ENCODE data around the gene NOD1.
"Not testable (repeated sequence)": the region's sequence is repeated elsewhere in the genome, so short reads cannot be mapped to it uniquely, and the experiment has no call there.

The NOD1 gene, protein sequence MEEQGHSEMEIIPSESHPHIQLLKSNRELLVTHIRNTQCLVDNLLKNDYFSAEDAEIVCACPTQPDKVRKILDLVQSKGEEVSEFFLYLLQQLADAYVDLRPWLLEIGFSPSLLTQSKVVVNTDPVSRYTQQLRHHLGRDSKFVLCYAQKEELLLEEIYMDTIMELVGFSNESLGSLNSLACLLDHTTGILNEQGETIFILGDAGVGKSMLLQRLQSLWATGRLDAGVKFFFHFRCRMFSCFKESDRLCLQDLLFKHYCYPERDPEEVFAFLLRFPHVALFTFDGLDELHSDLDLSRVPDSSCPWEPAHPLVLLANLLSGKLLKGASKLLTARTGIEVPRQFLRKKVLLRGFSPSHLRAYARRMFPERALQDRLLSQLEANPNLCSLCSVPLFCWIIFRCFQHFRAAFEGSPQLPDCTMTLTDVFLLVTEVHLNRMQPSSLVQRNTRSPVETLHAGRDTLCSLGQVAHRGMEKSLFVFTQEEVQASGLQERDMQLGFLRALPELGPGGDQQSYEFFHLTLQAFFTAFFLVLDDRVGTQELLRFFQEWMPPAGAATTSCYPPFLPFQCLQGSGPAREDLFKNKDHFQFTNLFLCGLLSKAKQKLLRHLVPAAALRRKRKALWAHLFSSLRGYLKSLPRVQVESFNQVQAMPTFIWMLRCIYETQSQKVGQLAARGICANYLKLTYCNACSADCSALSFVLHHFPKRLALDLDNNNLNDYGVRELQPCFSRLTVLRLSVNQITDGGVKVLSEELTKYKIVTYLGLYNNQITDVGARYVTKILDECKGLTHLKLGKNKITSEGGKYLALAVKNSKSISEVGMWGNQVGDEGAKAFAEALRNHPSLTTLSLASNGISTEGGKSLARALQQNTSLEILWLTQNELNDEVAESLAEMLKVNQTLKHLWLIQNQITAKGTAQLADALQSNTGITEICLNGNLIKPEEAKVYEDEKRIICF

GRCh38 chr7:30478349-30479201 lies at the start of gene NOD1:
TSS of gene NOD1 (minus strand) at chr7:30478784. CDS start at chr7:30456921, 21,863 bp downstream.
- peak; percentile 59 for DNase-seq

- not testable (repeated sequence) for DNase-seq
Observed at GRCh38 chr7:30527297-30527696, 48.7 kb upstream of the NOD1 start.

DNA sequence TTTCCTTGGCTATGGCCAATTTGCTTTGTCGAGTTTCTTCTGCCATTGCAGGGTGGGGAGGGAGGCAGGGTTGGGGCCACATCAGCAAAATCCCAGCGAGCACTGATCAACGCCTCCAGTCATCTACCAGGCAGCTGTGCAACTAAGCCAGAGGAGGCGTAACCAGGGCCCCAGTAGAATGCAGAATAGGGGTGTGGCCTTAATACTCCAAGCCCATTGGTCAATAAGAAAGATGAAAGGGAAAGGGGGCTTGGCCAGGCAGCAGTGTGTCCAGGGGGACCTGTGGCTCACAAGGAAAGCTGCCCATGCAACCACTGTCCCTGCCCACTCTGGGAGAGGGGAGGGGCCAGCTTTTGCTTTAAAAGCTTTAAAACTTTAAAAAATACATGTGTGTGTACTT lies 47.6 kb upstream of the NOD1 start:
- DNase-seq: no peak

GRCh38 chr7:30525429-30525828 lies 46.8 kb upstream of the NOD1 start:
- DNase-seq: no peak

GRCh38 chr7:30524545-30524944 lies 46.0 kb upstream of the NOD1 start:
- DNase-seq: no peak

GRCh38 chr7:30523466-30523865 lies 44.9 kb upstream of the NOD1 start:
- no peak for DNase-seq

- no peak for DNase-seq
Observed at GRCh38 chr7:30522159-30522558, 43.6 kb upstream of the NOD1 start.

- no peak for DNase-seq
Observed at GRCh38 chr7:30521532-30521931, 42.9 kb upstream of the NOD1 start.

DNA sequence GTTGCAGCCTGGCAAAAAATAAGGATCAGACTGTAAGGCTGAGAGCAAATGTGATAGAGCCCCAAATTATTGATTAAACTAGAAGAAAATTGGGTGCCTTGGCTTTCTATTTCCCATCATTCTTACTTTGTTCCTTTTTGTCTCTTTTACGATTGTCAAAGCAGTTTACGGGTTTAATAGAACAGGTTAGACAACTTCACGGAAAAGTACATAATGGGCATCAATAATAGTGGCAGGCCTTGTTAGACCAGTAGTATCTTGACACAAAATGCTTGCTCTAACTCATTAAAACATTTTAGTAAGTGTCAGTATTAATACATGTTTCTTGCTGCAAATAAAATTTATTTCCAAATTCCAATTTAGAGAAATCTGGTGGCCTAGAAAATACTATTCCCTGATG lies 40.5 kb upstream of the NOD1 start:
- DNase-seq: no peak

DNA sequence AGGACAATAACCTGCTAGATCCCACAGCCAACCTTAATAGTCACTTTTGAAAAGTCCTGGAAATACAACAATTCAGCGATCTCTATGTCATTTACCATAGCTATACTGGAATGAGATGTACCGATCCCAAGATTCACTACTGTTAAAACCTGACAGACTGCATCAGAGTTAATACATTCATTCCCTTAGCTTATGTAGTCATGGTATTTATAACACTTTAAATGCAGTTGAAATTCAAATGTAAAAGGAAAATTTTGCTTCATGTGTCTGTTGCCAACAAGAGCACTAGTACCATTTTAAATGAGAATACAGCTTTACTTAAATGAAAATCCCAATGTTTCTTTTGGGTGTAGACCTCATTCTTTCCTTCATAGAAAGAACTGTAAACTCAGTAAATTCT lies 37.2 kb upstream of the NOD1 start:
- DNase-seq: no peak

GRCh38 chr7:30514776-30515175 lies 36.2 kb upstream of the NOD1 start:
- no peak for DNase-seq

- DNase-seq: no peak
Observed at GRCh38 chr7:30514177-30514576, 35.6 kb upstream of the NOD1 start.

- DNase-seq: no peak
Observed at GRCh38 chr7:30513762-30514161, 35.2 kb upstream of the NOD1 start.

DNA sequence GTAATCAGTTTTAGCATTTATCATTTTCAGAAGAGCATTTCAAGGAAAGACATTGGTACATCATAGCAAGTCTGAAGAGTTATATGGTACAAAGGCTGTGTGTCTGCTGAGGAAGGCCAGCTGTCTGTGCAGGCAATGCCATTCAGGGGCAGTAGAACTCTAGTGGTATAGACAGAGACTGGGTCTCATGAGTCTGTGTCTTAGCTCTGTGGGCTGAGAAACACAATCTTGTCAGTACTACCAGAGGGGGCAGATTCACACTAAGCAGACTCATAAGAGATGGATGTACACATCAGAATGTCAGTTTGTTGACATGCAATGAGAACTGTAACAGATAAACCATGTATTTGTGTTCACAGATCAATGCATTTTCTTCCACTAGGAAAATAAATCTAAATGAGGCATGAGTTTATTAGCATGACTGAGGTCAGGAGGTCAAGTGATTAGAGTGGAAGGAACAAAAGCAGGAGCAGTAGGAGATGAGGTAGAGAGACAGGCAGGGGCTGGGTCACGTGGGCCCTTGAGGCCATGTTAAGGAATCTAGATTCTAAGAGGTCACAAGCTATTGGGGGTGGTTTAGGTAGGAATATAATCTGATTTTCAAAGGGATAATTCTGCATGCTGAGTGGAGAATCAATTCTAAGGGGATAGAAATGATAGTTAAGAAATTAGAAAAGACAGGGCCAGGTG lies 33.5 kb upstream of the NOD1 start:
- no peak for DNase-seq

DNA sequence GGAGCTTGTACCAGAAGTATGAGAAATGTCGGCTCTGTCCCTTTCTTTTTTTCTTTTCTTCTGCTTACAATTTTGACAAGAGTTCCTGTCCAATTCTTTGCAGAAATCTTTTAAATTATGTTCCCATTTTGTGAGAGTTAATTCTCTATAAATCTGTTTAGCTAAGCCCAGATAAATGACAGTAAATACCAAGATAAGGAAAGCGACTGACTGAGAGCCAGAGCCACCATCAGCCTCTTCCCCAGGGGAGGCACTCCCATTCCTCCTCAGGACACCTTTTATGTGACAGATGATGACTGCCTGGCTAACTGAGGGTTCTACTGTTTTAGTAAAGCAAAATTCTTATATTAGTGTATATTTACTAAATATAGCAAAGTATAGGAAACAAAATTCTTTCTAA lies 32.9 kb upstream of the NOD1 start:
- no peak for DNase-seq

GRCh38 chr7:30510124-30511075 lies 31.8 kb upstream of the NOD1 start:
- DNase-seq: peak; percentile 12

DNA sequence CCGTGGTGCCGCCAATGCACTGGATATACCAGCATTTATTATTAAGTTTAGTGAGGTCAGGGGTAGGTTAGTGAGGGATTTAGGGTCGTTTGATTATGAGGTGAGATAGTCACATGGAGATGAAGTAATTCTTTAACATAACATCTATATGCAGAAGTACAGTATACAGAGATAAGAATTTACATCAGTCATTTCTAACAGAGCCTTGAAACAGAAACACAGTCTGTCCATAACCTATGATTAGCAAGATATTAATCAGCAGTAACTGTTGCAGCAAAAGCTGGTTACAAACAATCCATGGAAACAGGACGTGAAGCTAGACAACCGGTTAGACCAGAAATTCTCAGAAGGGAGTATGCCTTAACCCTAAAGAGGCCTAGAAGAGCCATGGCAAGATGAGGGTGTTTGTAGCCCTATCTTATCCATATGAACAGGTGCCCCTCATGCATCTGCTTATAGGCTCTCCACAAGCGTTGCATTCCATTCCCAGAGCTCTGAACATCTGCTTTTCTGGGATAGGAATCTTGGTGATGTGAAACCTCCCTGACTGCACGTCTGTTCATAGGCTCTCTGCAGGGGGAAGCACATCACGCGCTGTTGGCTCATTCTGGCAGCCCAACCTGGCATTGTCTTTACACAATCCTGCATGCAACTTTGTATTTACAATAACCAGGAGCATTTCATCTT lies 30.7 kb upstream of the NOD1 start:
- DNase-seq: not testable (repeated sequence)

DNA sequence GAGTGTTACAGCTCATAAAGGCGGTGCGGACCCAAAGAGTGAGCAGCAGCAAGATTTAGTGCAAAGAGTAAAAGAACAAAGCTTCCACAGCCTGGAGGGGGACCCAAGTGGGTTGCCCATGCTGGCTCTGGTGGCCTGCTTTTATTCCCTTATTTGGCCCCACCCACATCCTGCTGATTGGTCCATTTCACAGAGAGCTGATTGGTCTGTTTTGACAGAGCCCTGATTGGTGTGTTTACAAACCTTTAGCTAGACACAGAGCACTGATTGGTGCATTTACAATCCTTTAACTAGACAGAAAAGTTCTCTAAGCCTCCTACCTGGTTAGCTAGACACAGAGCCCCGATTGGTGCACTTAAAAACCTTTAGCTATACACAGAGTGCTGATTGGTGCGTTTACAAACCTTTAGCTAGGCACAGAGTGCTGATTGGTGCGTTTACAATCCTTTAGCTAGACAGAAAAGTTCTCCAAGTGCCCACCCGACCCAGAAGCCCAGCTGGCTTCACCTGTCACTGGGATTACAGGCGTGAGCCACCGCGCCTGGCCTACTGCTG lies 28.8 kb upstream of the NOD1 start:
- DNase-seq: not testable (repeated sequence)

DNA sequence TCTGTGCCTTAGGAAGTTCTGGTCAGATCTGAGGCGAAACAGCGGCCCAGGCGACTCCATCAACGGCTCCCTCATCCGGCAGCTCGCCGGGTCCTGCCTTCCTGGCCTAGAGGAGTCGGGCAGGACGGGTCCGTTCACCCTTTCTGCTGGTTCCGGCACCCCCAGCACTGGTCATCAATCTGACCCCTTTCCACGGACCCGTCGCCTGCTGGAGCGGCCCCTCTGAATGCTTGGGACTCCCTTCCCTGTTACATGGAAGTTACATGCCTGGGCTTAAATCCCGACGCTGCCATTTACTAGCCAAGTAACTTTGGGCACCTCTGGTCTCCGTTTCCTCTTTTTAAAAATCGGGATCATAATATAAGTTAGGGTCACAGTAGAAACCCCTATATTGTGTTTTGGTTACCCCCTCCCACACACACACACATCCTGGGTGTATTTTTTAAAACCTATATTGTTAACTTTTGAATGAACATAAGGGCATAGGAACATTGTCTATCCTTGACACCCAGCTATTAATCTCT lies 26.7 kb upstream of the NOD1 start:
- DNase-seq: no peak
